Stimulated activated CD4-positive, alpha-beta T cell treated with anti-CD3 and anti-CD28 coated beads, Interleukin-12 subunit alpha, Interleukin-12 subunit beta, amount 100 ng/mL, for 24 hours (primary cell): ENCODE measurements around the gene GDF11.
"Not testable (repeated sequence)": the region's sequence is repeated elsewhere in the genome, so short reads cannot be mapped to it uniquely, and the experiment has no call there.

Experiments
- DNase-seq, 2 experiments: peaks; one replicate each; pipeline ENCODE4 v3.0.0-alpha.2; 2020; ENCODE audit warnings: low read depth in 2 of 2

The GDF11 gene

DNA sequence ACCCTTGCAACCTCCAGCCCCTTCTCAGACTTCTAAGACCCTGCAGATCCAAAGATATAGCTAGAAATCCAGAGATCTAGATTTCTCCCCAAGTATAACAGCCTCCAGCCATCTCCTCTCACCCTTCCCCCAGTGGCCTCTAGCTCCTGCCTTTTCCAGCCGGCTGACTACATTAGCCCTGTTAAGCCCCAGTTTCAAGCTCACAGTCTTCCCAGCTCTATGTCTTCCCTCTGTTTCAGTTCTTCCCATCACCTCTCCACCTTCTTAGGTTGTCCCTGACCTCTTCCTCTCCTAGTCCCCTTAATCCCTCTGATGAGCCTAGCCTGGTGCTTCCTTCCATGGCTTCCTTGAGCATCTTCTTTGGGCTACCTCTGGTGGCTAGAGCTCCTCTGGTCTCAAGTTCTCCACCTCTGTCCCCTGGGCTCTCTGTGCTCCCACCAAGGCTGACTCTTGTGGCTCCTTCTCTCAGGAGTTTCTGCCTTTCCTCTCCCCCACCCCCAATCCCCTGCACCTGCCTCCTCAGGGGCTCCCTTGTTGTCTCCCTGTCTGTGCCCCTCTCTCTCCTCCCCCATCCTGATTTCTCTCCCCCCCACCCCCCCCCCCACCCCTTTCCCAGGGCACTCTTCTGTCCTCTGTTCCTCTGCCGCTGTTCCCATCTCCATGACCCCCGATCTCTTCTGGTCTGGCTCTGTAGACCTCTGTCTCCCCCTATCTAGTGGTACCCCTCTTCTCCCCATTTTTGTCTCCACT, 816 bp upstream of the GDF11 start:
- no peak for DNase-seq

DNA sequence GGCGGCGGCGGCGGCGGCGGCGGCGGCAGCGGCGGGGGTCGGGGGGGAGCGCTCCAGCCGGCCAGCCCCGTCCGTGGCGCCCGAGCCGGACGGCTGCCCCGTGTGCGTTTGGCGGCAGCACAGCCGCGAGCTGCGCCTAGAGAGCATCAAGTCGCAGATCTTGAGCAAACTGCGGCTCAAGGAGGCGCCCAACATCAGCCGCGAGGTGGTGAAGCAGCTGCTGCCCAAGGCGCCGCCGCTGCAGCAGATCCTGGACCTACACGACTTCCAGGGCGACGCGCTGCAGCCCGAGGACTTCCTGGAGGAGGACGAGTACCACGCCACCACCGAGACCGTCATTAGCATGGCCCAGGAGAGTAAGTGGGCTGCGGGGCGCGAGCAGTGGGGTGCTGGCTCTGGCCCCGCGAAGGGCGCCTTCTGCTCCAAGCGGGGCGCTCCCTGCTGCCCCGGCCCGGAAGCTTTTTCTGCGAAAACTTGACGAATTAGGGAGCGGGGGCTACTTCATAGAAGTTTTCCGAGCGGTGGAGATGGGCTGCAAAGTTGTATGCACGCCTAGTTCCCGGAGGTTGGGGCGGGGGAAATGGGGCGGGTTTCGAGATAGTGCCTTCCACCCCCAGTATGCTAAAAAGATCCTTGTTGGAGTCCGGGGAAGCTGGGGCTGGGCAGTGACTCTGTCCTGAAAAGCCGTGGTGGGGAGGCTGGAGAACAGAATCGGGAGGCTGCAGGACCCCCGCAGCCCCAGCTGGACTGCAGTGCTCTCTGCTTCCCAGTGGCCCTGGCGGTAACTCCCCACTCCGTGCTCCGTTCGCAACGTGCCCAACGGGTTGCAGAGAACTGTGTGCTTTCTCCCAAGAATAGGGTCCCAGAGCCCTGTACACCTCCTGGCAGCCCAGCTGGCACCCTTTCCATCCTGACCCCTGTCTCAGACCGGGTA, 751 bp downstream of the GDF11 start:
- peak in 1 of 2 experiments; percentile 35 for DNase-seq

DNA sequence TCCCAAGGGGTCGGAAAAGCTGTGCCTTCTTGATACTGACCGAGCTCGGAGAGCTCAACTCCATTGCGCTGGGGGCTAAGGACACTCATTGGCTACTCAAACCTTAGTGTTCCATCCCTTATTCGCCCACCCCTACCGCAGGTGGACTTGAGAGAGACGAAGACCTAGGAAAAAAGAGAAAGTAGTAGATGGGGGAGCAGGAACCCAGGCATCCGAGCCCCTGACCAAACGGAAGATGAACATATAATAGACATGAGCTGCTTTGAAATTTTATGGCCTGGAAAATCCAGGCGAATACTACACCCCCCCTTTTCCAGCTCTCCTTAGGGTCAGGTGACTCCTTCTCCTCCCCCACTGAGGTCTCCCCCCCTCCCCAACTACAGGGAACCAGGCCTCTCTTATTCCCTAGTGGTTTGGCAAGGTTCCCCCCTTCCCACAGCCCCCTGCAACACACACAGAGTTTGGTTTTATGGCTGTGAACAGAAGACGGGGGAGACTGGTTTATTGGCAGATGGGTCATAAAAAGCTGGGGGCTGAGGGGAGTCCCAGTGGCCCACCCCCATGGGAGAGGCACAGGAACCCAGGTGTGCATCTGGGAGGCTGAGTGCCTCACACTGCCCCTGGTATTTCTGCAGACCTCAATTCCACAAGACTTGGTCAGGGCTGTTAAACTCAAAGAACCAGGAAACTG, 1.6 kb downstream of the GDF11 start:
- DNase-seq, result no peak

DNA sequence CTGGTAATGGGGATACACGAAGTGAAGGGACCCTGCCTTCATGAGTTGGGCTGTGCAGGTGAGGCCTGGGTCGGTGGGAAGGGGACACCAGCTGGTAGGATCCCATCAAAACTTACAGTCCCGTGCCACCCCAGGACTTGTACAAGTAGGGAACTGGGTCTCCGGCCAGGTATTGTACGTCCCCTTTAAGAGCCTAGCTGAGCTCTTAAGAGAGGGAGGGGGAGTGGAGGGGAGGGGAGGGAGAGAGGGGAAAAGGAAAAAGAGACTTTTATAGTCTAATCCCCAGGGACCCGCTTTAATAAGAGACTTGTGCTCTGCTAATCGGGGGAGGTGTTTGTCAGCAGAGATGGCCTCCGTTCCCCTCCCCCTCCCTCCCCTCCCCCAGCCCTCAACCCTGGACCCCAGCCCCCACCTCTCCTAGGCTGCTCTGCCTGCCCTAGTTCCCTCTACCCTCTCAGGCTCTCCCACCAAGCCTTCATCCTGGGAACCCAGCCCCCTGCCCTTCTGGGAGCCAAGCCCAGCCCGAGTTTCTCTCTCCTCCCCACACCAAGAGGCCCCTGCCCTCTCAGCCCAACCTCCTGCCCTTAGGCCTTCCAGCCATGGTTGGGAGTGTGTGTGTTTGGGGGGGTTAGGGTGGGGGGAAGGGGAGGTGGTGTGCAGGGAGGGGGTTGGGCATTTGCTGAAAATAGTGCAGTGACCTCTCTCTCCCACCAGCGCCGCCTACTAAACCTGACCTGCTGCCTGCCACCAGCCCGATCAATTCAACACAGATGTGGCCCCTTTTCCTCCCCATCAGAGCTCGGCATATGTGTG, 2.6 kb downstream of the GDF11 start:
- no peak for DNase-seq

DNA sequence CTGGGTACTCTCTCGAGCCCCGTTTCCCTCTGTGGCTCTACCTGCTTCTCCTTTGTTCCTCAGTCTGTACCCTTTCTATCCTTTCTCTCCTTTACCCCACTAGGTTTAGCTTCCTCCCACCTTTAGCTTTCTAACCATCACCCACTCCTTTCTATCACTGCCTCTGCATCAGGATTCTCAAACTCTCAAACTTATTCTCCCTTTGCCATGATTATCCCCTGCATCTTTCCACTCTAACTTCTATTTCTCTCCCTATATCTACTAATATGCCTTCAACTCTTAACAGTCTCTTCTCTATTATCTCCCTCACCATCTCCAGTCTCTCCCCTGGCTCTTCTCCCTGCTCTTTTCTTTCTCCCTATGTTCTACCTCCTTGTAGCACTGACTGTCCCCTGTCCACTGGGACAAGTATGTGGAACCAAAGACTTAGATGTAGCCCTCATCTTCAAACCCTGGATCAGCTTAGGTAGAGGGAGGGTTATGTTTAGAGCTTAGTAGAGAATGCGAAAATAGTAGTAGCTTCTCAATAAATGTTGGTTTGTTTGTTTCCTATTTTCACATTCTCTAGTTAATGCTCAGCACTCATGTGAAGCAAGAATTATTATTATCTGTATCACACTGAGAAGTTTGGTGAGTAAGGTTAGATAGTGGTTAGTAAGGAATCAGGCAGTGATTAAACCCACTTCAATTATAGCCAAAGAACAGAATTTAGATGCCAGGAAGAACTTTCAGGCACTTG, 3.4 kb downstream of the GDF11 start:
- no peak for DNase-seq

DNA sequence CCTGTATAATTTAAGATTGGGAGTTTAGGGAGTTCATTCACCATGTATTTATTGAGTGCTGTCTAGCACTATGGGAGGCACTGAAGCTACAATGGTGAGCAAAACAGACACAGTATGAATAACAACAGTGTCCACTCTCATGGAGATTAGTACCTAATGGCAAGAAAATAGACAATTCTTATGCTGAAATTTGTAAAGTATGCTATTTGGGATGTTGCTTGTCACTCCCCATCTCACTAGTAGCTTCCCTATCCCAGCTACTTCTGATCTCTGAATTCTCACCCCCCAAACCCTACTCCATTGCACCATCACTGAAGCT, 4.0 kb downstream of the GDF11 start:
- DNase-seq, result no peak

DNA sequence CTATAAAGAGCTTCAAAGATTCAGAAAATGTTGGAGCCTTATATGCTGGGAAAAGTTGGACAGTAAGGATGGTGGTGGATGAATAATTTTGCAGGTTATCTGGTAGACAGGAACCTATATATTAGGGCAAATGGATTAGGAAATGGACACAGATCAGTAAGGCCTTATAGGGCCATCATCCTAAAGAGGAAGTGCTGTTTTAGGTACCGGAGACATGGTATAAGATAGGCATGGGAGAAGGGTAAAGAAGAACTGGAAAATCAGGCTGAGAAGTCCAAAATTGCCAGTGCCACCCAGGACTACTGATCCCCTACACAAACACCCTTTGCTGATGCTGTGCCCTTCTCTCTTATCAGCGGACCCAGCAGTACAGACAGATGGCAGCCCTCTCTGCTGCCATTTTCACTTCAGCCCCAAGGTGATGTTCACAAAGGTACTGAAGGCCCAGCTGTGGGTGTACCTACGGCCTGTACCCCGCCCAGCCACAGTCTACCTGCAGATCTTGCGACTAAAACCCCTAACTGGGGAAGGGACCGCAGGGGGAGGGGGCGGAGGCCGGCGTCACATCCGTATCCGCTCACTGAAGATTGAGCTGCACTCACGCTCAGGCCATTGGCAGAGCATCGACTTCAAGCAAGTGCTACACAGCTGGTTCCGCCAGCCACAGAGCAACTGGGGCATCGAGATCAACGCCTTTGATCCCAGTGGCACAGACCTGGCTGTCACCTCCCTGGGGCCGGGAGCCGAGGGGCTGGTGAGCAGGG, 5.5 kb downstream of the GDF11 start:
- no peak for DNase-seq

DNA sequence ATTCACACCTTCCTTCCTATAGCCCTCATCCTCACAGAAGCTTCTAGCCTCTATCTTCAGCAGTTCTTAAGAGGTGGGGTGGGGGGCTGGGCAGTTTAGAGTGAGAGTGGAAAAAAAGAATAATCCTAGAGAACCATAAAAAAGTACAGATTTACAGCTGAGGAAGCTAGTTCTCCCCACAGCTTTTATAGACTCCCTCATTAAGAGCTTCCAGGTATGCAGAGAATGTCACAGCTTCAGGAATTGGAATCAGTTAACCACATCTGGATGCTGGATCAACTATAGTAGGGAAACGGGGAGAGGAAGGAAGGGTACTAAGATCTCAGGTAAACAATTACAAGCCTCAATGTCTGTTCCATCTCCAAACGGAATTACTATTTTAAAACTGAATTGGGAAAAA, 12.3 kb downstream of the GDF11 start:
- no peak for DNase-seq

DNA sequence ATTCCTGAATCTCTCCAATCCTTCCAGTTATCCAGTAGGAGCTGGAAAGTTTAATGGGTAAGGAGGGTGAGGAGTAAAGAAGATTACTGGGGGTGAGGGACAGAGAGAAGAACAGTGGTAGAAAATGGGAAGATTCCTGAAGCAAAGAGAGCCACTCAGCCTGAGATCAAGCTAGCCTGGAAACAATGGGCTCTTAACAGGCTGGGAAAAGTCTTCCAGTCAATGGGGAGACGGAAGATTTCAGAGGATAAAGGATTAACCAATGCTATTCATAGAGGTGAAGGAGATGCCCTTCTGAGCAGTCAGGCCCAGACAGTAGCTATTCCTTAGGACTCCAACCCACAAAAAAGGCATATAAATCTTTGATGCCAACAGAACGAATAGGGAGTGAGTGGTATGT, 14.8 kb downstream of the GDF11 start:
- no peak for DNase-seq

DNA sequence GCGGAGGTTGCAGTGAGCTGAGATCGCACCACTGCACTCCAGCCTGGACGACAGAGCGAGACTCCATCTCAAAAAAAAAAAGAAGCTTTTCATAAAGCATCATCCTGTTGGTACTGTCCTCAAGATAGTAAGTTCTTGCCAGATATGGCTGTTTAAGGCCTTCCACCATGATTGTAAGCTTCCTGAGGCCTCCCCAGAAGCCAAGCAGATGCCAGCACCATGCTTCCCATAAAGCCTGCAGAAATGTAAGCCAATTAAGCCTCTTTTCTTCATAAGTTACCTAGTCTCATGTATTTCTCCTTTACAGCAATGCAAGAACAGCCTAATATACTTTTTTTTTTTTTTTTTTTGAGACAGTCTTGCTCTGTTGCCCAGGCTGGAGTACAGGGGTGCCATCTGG, 15.7 kb downstream of the GDF11 start:
- DNase-seq, result not testable (repeated sequence)

DNA sequence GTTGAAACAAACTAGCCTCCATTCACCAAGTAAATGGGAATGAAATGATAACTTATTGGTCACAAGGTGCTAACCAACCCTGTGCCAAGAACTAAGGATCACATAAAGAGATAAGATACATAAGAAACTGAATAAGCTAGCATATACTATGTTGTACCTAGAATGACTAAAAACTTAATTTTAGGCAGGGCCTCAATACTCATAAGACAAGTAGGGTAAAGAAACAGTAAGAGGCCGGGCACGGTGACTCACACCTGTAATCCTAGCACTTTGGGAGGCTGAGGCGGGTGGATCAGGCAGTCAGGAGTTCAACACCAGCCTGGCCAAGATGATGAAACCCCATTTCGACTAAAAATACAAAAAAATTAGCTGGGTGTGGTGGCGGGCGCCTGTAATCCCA, 17.7 kb downstream of the GDF11 start:
- DNase-seq, result no peak

DNA sequence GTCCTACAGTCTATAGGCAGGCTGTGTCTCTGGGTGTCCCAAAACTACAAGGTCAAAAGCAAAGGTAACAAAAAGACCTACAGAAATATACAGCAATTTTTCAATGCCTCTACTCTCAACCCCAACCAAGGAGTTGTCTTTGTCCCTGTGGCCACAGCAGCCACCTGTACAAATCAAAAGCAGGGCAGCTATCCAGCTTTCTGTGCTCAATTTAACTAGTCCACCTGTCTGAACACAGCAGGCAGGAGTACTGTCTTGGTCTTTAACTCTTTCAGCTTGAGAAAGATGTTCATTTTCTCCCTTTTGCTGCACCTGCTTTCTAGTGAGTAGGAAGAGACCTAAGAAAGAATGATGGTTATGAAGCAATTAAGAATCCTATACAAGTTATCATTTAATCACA, 19.7 kb downstream of the GDF11 start:
- no peak for DNase-seq

DNA sequence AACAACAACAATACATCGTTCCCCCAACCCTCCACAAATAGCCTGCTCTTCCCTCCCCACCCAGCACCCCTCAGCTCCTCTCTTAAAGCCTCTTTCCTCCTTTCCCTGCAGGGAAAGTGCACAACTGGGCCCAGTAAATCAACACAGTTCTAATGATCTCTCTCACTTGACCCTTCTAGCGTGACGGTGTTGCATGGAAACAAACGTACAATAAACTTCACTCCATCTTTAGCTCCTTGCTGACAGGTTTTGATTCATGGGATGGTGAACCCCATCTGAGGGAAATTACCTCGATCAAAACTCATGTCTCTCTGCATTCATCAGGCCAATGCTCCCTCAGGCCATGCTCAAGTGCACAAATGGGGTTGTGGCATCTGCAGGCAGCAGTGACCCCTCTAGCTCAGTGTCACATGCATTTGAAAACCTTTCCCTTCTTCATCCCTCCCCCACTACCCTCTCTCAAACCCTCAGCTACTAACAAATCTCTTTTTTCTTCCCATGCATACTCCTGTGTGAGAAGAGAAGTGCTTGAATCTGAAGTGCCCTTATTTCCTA, 22.9 kb downstream of the GDF11 start:
- no peak for DNase-seq

DNA sequence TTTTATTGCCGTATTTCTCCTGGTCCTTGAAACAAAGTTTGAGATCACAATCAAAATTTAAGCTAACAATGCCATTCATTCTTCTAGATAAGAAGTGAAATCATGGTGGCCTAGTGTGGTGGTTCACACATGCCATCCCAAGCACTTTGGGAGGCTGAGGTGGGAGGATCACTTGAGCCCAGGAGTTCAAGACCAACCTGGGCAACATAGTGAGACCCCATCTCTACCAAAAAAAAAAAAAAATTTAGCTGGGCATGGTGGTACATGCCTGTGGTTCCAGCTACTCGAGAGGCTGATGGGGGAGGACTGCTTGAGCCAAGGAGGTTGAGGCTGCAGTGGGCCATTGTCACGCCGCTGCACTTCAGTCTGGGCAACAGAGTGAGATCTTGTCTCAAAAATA, 24.2 kb downstream of the GDF11 start:
- DNase-seq, result no peak

DNA sequence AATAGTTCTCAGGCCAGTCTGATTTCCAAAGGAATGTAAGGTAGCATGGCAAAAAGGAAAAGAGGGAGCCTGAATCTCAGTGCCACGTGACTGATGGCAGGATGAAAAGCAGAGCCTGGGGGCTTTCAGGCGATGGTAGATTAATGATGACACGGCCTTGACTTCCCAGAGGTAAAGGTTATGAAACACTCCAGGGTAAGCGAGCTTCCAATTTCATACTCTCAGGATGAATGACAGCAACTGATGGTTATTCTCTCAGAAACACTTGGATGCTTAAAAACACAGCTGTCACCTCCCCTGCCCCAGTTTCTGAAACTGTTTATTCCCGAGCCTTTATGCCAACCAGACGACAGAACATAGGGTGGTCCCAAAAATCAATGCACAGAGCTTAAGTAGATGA, 28.8 kb downstream of the GDF11 start:
- DNase-seq, result no peak

DNA sequence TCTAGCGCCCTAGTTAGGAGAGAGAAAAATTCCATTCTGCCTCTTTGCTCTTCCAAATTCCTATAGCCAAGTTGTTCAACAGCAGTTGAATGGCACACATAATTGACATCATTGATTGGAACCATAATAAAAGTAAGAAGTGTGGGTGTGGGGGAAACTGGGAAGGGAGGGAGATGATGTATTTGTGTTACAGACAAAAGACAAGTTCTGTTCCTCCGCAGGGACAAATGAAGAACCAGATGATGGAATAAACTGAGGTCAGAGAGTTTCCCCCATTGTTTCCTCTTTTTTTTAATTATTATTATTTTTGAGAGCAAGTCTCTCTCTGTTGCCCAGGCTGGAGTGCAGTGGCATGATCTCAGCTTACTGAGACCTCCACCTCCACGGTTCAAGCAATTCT, 34.9 kb downstream of the GDF11 start:
- DNase-seq, result no peak

DNA sequence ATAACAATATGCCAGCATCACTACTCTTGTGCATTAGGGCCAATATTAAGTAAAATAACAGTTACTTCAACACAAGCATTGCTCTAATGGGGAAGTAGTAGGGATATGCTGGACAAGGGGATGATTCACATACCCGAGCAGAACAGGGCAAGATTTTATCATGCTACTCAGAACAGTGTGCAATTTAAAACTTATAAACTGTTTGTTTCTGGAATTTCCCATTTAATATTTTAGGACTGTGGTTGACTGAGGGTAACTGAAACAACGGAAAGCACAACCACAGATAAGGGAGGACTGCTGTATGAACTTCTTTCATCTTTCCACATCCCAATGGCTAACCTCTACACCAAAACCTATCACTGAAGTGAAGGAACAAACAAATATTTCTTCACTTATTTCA, 37.8 kb downstream of the GDF11 start:
- DNase-seq, result no peak

DNA sequence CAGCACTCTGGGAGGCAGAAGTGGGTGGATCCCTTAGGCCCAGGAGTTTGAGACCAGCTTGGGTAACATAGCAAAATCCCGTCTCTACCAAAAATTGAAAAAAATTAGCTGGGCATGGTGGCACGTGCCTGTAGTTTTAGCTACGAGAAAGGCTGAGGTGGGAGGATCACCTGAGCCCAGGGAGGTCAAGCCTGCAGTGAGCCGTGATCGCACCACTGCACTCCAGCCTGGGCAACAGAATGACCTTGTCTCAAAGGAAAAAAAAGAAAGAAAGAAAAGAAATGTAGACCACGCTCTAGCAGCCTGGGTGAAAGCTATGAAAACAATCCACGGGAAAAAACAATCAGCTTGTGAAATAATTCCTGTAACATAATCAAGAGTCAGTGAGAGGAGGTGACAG, 45.6 kb downstream of the GDF11 start:
- no peak for DNase-seq

DNA sequence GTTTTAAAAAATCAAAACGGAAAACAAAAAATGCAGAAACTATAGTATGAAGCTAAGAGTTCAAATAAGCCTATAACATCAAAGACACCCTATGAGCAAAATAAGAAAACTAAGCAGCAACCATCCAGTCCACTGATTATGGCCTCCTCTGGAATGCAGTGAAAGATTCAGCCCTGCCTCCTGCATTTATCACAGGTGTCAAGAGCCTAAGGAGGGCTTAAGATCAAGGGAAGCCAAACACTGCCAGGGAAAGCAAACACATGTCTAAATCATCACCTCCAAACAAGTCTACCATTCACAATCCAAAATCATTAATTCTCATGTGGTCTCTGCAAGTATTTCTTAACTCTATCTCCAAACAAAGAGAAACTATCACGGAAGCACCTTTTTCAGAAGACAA, 46.2 kb downstream of the GDF11 start:
- DNase-seq, result no peak

DNA sequence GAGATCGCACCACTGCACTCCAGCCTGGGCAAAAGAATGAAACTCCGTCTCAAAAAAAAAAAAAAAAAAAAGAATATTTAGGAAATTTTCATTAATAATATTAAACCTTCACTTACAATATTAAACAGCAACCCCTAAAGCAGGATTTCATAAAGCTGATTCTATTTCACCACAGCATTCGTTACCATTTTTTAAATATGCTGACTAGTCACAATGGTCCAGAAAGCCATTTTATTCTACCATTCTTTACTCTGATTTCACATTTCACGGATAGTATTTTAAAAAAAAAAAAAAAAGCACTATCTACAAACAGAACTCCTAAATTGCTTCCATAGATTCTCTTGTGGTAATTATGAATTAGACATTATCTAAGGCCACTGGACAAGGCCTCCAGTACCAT, 47.0 kb downstream of the GDF11 start:
- DNase-seq, result no peak
